ENCODE results near the gene PHC1. TPM values are rescaled to one million over a fixed set of nuclear protein-coding genes. Genes with fewer than 3 reads are reported as not detected.
"Not testable (repeated sequence)": the region's sequence is repeated elsewhere in the genome, so short reads cannot be mapped to it uniquely, and the experiment has no call there.

PHC1 gene
- total RNA-seq, 1 donor: 26.9 TPM

DNA sequence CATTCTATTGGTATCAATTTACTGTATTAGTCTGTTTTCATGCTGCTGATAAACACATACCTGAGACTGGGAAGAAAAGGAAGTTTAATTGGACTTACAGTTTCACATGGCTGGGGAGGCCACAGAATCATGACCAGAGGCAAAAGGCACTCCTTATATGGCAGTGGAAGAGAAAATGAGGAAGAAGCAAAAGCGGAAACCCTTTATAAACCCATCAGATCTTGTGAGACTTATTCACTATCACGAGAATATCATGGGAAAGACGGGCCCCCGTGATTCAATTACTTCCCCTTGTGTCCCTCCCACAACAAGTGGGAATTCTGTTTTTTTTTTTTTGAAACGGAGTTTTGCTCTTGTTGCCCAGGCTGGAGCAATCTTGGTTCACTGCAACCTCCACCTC is 11.6 kb upstream of the PHC1 start:
- H3K27me3 ChIP-seq (ENCODE audit: insufficient read depth, low read length); H3K4me3 ChIP-seq (ENCODE audit: low read length); H3K9me3 ChIP-seq (ENCODE audit: low read depth, low read length): not testable (repeated sequence)
- H3K4me1 ChIP-seq (ENCODE audit: insufficient read depth, low read length): peaks cover 17% of the 10 kb centered on the region

DNA sequence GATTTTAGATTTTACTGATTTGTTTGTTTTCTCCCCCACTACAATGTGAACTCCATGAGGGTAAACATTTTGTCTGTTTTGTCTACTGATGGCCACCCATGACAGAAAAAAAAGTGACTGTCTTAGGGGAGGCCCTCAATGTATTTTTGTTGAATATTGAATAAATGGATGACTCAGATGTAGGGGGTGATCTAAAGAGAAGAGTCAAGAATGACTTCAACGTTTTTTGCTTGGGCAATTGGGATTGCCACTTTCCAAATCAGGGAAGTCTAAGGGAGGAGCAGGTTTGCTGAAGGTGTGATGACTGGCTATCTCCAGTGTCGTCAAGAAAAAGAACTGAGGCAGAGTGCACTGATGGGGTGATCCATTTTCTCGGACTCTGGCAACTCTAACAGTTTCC is 10.7 kb upstream of the PHC1 start:
- Histone ChIP-seq H3K4me3 (ENCODE audit: low read length) (no peak overlapping the region), H3K4me1 (ENCODE audit: insufficient read depth, low read length) (peaks cover 17% of the 10 kb centered on the region), H3K9me3 (ENCODE audit: low read depth, low read length) (no peaks in the 10 kb centered on the region), H3K27me3 (ENCODE audit: insufficient read depth, low read length) (no peaks in the 10 kb centered on the region)

DNA sequence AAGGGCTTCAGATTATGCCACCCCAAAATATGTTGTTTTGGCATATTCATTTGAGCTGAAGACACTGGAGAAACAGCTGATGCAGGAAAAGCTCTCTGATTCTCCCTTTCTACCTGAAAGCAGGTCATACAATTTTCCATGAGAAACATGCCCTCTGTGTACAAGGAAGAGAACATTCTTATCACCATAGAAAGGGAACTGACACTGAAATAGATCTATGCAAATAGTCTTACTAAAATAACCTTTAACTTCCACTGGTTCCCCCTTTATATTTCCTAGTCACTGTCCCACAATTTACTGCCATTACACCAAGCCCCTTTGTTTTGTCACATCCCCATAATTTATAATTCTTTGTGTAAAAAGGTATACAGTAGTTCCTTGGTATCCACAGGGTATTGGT is 9.6 kb upstream of the PHC1 start:
- Histone ChIP-seq H3K27me3 (ENCODE audit: insufficient read depth, low read length) (no peaks in the 10 kb centered on the region), H3K9me3 (ENCODE audit: low read depth, low read length) (no peaks in the 10 kb centered on the region), H3K4me1 (ENCODE audit: insufficient read depth, low read length) (peaks cover 17% of the 10 kb centered on the region), H3K4me3 (ENCODE audit: low read length) (no peak overlapping the region)

DNA sequence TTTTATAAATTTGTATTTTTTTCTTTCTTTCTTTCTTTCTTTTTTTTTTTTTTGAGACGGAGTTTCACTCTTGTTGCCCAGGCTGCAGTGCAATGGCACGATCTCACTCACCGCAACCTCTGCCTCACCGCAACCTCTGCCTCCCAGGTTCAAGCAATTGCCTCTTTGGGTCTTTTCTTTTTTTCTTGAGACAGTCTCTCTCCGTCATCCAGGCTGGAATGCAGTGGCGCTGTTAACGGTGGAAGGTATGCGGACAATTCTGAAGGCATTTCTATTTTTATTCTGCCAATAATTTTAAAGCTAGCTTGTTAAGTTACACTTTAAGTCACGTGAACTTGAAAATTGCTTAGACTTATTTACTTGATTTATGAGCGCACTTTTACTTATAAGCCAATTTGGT is 8.8 kb upstream of the PHC1 start:
- Histone ChIP-seq H3K4me1 (ENCODE audit: insufficient read depth, low read length) (peaks cover 17% of the 10 kb centered on the region), H3K4me3 (ENCODE audit: low read length) (no peak overlapping the region), H3K27me3 (ENCODE audit: insufficient read depth, low read length) (no peaks in the 10 kb centered on the region), H3K9me3 (ENCODE audit: low read depth, low read length) (no peaks in the 10 kb centered on the region)

DNA sequence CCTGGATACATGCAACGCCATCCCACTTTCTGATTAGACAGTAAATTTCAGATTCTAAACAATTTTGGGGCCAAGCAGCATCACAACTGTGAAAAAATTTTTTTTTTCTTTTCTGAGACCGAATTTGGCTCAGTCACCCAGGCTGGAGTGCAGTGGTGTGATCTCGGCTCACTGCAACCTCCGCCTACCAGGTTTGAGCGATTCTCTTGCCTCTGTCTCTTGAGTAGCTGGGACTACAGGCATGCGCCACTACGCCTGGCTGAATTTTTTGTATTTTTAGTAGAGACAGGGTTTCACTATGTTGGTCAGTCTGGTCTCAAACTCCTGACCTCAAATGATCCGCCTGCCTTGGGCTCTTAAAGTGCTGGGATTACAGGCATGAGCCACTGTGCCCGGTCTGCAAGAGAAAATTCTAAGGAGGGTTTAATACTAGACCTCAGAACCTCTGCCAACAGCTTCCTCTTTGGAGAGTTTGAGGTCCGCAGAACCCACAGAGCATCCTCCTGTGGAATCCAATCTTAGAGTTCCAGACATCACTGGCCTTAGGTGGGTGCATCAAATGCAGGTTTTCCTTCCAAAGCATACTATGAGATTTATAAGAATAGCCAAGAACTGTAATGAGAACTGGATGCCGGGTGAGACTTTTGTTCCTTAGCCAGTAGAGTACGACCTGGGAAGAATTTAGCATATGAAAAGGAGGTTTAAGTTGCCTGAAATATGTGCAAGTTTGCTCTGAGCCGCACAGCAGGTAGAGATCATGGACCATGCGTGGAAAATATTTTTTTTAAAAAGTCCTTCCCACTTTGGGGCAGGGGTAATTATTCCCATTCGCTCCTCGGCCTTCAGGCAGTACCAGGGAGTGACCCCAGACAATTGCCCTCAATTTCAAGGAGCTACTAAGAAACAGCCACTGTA is 7.8 kb upstream of the PHC1 start:
- H3K4me1 ChIP-seq (ENCODE audit: insufficient read depth, low read length): peaks cover 17% of the 10 kb centered on the region
- no peaks in the 10 kb centered on the region for H3K27me3 ChIP-seq (ENCODE audit: insufficient read depth, low read length)
- no peaks in the 10 kb centered on the region for H3K9me3 ChIP-seq (ENCODE audit: low read depth, low read length)
- H3K4me3 ChIP-seq (ENCODE audit: low read length): no peak overlapping the region

DNA sequence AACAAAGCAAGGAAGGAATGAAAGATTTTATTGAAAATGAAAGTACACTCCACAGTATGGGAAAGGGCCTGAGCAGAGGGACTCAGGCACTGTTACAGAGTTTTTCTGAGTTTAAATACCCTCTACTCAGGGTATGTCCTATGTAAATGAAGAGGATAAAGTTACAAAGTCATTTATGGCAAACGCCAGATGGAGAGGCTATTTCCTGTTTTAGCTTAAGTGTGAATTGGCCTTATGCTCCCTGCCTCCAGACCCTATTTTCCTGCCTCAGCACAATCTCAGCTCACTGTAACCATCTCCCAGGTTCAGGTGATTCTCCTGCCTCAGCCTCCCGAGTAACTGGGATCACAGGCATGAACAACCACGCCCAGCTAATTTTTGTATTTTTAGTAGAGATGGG is 6.8 kb upstream of the PHC1 start:
- H3K9me3 ChIP-seq (ENCODE audit: low read depth, low read length): no peaks in the 10 kb centered on the region
- no peaks in the 10 kb centered on the region for H3K27me3 ChIP-seq (ENCODE audit: insufficient read depth, low read length)

DNA sequence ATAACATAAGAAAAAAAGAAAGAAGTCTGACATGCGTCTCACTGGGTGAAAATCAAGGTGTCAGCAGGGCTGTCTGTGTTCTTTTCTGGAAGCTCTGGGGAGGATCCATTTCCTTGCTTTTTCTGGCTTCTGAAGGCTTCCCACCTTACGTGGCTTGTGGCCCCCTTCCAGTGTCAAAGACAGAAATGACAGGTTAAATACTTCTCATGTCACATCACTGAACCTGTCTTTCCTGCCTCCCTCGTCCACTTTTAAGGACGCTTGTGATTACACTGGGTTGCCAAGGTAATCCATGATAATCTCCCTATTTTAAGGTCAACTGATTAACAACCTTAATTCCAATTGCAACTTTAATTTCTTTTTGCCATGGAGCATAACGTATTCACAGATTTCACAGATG is 4.6 kb upstream of the PHC1 start:
- H3K9me3 ChIP-seq (ENCODE audit: low read depth, low read length): no peaks in the 10 kb centered on the region
- no peak overlapping the region for H3K4me3 ChIP-seq (ENCODE audit: low read length)
- H3K27me3 ChIP-seq (ENCODE audit: insufficient read depth, low read length): no peaks in the 10 kb centered on the region
- peaks cover 11% of the 10 kb centered on the region for H3K4me1 ChIP-seq (ENCODE audit: insufficient read depth, low read length)

More for the DNA sequence above, 6.8 kb upstream of the PHC1 start:
- peaks cover 17% of the 10 kb centered on the region for H3K4me1 ChIP-seq (ENCODE audit: insufficient read depth, low read length)
- no peak overlapping the region for H3K4me3 ChIP-seq (ENCODE audit: low read length)

DNA sequence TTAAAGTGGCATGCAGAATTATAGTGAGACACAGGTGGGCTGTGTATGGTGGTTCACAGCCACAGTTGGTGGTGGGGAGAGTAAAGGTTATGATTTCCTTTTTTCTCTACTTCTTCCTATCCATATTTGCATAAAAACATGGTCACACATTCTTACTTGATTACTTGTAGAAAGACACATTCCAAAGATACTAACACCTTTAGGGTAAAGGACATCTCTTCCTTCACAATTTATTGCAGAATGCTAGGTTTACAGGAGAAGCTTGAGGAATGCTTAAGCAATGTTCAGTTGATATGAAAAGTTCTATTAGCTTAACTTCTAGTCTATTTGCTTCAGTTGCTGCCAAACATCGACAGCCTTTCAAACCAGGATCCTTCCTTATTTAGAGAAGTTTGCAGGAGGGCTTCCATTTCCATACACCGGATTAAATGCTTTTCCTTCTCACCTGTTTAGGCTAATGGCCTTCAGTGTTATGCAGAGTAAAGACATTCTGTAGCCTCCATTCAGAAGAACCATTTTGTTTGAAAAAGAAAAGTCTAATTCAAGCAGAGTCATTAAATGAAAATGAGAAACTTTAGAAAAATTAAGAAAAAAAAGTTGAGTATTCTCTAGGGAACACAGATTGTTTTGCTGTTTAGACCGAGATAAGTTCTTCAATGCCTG is 2.6 kb upstream of the PHC1 start:
- Histone ChIP-seq H3K9me3 (ENCODE audit: low read depth, low read length) (no peaks in the 10 kb centered on the region), H3K27me3 (ENCODE audit: insufficient read depth, low read length) (no peaks in the 10 kb centered on the region), H3K4me3 (ENCODE audit: low read length) (no peak overlapping the region), H3K4me1 (ENCODE audit: insufficient read depth, low read length) (peaks cover 13% of the 10 kb centered on the region)

DNA sequence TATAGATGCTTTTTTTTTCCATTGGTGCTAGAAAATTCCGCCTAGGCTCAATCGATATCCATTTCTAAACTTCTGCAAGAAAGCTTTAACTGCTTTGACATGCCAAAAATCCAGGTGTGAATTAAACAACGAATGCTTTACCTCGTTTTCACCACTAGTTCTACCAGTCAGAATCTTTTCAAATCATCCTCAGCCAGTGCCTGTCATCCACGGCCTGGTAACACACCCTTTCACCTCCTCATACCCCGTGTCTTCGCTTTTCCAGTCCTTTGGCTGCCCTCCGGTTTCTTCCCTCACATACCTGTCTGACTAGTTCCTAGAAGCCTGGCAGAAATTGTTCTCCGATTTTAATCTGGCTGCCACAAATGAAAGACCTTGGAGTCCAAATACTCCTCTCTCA is 1.4 kb upstream of the PHC1 start:
- Histone ChIP-seq H3K4me3 (ENCODE audit: low read length) (no peak overlapping the region), H3K4me1 (ENCODE audit: insufficient read depth, low read length) (peaks cover 13% of the 10 kb centered on the region), H3K27me3 (ENCODE audit: insufficient read depth, low read length) (no peaks in the 10 kb centered on the region), H3K9me3 (ENCODE audit: low read depth, low read length) (no peaks in the 10 kb centered on the region)

DNA sequence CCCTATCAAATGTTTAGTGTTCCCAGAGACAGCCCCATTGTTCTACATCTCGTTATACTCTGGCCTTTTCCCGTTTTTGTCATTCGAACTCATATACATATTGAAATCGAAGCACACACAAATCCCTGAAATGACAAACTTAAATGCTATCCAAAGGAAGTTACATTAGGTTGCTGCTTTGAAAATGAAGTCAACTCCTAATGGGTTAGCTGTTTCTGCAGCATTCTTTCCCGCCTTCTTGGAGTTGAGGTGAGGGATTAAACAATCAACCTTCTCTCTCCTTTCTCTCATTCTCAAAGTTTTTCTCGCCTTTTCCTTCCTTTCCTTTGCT is 642 bp upstream of the PHC1 start:
- H3K4me3 ChIP-seq (ENCODE audit: low read length): no peak overlapping the region

DNA sequence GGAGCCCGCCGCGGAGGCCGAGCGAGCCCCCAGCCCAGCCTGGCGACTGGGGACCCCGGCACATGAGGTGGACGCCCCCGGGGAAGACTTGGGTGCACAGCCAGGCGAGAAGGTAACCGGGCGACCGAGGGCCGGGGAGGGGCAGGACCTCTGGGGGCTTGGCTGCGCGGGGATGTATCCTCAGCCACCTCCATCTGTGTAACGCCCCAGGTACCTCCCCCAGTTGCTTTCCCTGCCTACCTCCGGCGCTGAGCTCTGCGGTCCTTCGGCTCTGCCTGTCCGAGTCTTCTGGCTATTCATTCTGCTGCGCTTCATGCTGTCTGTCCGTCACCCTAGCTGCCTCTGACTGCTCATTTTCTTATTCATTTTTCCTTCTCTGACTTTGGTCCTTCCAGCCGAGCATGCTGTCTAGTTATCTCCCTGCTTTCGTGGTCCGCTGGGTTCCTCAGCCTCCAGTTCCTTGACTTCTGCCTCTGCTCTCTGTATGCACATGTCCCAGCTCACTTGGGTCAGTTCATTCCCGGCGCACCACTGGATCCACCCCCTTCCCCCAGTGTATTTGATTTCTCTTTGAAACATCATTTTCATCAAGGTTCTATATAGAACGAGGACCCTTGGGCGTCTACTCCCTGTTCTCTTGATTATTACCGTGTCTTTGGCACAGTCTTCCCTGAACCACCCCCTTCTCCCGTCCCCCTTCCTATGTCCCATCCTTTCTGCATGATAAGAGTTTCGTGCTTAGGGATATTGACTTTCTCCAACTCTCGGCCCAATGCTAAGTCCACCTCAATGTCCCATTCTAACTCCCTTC is 612 bp downstream of the PHC1 start:
- H3K4me1 ChIP-seq (ENCODE audit: insufficient read depth, low read length): peaks cover 13% of the 10 kb centered on the region
- H3K4me3 ChIP-seq (ENCODE audit: low read length): peak overlapping the region; percentile 52
- H3K9me3 ChIP-seq (ENCODE audit: low read depth, low read length): no peaks in the 10 kb centered on the region
- H3K27me3 ChIP-seq (ENCODE audit: insufficient read depth, low read length): no peaks in the 10 kb centered on the region

More for the DNA sequence above, 642 bp upstream of the PHC1 start:
- H3K27me3 ChIP-seq (ENCODE audit: insufficient read depth, low read length): no peaks in the 10 kb centered on the region
- peaks cover 13% of the 10 kb centered on the region for H3K4me1 ChIP-seq (ENCODE audit: insufficient read depth, low read length)
- H3K9me3 ChIP-seq (ENCODE audit: low read depth, low read length): no peaks in the 10 kb centered on the region

DNA sequence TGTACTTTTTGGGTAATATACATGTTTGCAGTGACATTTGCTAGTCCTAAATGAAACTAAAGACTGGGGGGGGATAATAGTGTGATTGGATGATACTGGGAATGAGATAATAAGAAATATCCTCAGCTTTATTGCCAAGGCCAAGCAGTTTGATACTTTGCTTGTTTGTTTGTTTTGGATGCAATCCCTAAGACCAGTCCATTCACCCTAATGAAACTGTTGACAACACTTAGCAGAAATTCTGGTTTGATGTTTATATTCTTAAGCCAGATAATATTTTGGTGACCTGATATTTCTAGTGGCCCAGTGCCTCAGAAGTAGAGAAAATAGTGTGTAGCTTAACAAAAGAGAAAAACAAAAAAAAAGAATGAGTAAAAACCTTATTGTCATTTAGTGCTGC is 1.8 kb downstream of the PHC1 start:
- no peaks in the 10 kb centered on the region for H3K27me3 ChIP-seq (ENCODE audit: insufficient read depth, low read length)
- H3K4me3 ChIP-seq (ENCODE audit: low read length): no peak overlapping the region

DNA sequence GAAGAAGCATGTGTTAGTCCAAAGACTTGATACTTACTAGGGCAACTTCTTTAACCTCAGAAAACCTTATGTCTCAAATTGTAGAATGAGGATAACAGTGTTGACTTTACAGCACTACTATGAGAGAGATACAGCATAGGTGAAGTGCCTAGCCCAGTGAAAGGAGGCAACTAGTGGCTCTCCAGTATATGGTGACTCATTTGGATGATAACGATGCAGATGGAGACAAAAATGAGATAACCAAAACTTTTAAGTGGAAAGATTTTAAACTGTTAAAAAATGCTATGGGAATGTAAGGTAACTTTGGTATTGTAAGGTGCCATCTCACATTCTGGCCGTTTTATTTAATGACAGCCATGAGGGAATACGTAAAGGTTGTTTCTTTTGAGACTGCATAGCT is 2.7 kb downstream of the PHC1 start:
- no peak overlapping the region for H3K4me3 ChIP-seq (ENCODE audit: low read length)
- no peaks in the 10 kb centered on the region for H3K9me3 ChIP-seq (ENCODE audit: low read depth, low read length)
- no peaks in the 10 kb centered on the region for H3K27me3 ChIP-seq (ENCODE audit: insufficient read depth, low read length)
- peaks cover 13% of the 10 kb centered on the region for H3K4me1 ChIP-seq (ENCODE audit: insufficient read depth, low read length)

More for the DNA sequence above, 1.8 kb downstream of the PHC1 start:
- Histone ChIP-seq H3K9me3 (ENCODE audit: low read depth, low read length) (no peaks in the 10 kb centered on the region), H3K4me1 (ENCODE audit: insufficient read depth, low read length) (peaks cover 13% of the 10 kb centered on the region)

DNA sequence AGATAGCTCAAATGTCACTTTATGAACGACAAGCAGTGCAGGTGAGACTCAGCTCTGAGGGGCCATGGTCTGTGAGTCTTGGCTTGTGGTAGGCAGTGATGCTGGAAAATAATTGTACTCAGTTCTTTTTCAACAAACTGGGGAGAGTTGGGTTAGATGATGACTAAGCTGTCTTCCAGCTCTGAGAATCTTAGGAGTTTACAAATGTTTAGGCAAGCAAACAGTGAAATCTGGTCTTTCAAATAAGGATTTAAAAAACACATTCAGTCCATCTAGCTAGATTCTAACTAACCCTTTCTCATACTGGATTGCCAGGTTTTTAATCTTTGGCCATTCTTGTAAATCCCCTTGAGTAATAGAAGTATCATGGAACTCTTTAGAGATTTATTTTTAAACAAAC is 3.4 kb downstream of the PHC1 start:
- Histone ChIP-seq H3K9me3 (ENCODE audit: low read depth, low read length) (no peaks in the 10 kb centered on the region), H3K27me3 (ENCODE audit: insufficient read depth, low read length) (no peaks in the 10 kb centered on the region), H3K4me3 (ENCODE audit: low read length) (no peak overlapping the region), H3K4me1 (ENCODE audit: insufficient read depth, low read length) (peaks cover 13% of the 10 kb centered on the region)

DNA sequence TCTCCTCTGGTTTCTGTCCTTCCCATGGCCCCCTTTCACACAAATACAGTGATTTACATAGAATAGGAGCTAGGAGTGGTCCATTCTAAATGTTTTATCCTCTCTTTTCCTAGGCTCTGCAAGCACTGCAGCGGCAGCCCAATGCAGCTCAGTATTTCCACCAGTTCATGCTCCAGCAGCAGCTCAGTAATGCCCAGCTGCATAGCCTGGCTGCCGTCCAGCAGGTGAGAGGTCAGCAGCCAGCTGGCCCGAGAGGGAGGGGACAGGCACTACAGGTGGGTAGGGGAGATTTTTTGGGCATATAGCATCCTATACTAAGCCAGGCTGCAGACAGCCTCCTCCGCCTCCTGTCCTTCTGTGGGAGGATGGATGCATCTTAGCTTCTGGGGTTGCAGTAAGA is 5.3 kb downstream of the PHC1 start:
- not testable (repeated sequence) for H3K27me3 ChIP-seq (ENCODE audit: insufficient read depth, low read length); H3K4me3 ChIP-seq (ENCODE audit: low read length); H3K9me3 ChIP-seq (ENCODE audit: low read depth, low read length); H3K4me1 ChIP-seq (ENCODE audit: insufficient read depth, low read length)
